Measurements from ENCODE around the gene TM4SF4. TPM values are rescaled to one million over a fixed set of nuclear protein-coding genes. Genes with fewer than 3 reads are reported as not detected.
A peak's percentile ranks its signal among the peaks of the same experiment; 100 is the strongest.

The TM4SF4 gene
- total RNA-seq, 2 donors from 2014 or later: 1.1 to 4.5 TPM

DNA sequence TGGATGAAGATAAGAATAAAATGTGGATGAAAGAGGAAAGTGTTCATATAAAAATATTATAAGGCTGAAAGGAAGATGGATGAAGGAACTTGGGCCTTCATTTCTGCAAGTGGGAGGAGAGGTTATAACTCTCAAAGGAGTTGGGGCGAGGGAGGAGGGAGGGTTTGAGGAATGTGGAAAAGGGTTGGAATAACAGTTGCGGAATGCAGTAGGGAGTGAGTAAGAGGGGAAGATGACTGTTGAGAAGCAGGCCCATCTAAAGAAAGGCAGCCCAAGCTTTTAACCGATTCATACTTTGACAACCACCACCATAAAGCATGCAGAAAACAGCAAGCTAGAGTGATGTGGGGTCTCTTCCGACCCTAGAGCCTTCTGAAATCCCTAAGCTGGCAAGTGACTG is 8.3 kb upstream of the TM4SF4 start:
- Histone ChIP-seq H3K4me3 (no peak overlapping the region), H3K4me1 (no peaks in the 10 kb centered on the region), H3K27ac (no peak overlapping the region), H3K36me3 (no peaks in the 10 kb centered on the region), H3K27me3 (no peaks in the 10 kb centered on the region), H3K9ac (ENCODE audit: low read depth in 2 of 2, low read length in 2 of 2) (no peak overlapping the region), H3K9me3 (no peaks in the 10 kb centered on the region)
- intact Hi-C loops (cut with DNase I): no loop called here
- TF ChIP-seq, protein P1, sequence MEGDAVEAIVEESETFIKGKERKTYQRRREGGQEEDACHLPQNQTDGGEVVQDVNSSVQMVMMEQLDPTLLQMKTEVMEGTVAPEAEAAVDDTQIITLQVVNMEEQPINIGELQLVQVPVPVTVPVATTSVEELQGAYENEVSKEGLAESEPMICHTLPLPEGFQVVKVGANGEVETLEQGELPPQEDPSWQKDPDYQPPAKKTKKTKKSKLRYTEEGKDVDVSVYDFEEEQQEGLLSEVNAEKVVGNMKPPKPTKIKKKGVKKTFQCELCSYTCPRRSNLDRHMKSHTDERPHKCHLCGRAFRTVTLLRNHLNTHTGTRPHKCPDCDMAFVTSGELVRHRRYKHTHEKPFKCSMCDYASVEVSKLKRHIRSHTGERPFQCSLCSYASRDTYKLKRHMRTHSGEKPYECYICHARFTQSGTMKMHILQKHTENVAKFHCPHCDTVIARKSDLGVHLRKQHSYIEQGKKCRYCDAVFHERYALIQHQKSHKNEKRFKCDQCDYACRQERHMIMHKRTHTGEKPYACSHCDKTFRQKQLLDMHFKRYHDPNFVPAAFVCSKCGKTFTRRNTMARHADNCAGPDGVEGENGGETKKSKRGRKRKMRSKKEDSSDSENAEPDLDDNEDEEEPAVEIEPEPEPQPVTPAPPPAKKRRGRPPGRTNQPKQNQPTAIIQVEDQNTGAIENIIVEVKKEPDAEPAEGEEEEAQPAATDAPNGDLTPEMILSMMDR (IDR thresholded peaks at IDR 0.05): no peak
- DNase-seq: no peak

DNA sequence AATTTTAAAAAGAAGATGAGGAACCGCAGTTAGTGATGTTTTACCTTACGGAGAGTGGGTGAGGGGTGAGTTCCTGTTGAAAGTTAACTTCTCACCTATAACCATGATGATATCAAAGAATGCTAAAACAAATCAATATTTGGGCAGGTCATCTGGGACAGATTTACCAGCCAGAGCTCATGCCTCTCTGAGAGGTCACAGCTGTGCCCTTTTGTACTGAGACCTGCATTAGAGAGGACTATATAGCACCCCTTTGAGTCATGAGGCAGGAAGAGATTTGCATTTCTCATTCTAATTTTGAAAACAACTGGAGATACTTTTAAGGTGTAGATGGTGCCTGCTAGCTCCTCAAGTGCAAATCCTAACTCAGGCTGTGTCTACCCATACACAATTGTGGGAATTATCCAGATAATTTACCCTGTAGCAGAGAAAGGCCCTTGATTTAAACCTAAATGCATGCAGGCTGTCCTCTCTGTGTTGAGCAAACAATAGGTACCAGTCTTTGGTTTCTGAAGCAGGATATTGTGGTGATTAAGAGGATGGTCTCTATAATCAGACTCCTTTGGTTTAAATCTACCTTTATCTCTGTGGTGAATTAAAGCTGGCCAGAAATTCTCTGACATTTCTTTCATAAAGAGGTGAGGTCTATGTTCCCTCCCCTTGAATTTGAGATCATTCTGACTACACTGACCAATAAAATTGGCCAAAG is 5.8 kb upstream of the TM4SF4 start:
- H3K27me3 ChIP-seq: no peaks in the 10 kb centered on the region
- no peak overlapping the region for H3K9ac ChIP-seq (ENCODE audit: low read depth in 2 of 2, low read length in 2 of 2)
- TF ChIP-seq, protein P1 (IDR thresholded peaks at IDR 0.05): no peak
- H3K9me3 ChIP-seq: no peaks in the 10 kb centered on the region
- no peaks in the 10 kb centered on the region for H3K36me3 ChIP-seq
- H3K4me3 ChIP-seq: no peak overlapping the region
- H3K4me1 ChIP-seq: peaks cover 13% of the 10 kb centered on the region
- intact Hi-C loops (cut with DNase I): no loop called here
- no peak for DNase-seq
- no peak overlapping the region for H3K27ac ChIP-seq

DNA sequence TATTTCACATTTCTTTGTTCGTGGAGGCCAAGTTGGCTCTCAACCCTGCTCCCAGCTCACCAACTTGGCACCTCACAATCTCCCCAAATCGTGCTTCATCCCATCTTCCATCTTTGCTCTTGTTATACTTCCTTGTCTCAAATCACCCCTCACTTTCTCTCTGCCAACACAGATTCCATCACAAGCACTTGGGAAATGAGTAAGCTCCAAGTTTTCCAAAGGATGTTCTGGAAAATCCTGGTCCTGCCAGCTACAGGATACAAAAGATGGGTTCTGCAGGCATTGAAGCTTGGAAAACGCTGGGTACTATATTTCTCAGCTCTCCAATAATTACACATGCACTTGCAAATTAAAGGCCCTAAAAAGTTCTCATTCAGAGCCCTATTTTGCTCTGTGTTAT is 4.1 kb upstream of the TM4SF4 start:
- H3K4me3 ChIP-seq: no peak overlapping the region
- H3K36me3 ChIP-seq: no peaks in the 10 kb centered on the region
- no peak for DNase-seq
- TF ChIP-seq, protein P1 (IDR thresholded peaks at IDR 0.05): no peak
- peaks cover 19% of the 10 kb centered on the region for H3K4me1 ChIP-seq
- no peak overlapping the region for H3K27ac ChIP-seq
- no peak overlapping the region for H3K9ac ChIP-seq (ENCODE audit: low read depth in 2 of 2, low read length in 2 of 2)
- H3K27me3 ChIP-seq: no peaks in the 10 kb centered on the region
- intact Hi-C loops (cut with DNase I): no loop called here
- H3K9me3 ChIP-seq: no peaks in the 10 kb centered on the region

DNA sequence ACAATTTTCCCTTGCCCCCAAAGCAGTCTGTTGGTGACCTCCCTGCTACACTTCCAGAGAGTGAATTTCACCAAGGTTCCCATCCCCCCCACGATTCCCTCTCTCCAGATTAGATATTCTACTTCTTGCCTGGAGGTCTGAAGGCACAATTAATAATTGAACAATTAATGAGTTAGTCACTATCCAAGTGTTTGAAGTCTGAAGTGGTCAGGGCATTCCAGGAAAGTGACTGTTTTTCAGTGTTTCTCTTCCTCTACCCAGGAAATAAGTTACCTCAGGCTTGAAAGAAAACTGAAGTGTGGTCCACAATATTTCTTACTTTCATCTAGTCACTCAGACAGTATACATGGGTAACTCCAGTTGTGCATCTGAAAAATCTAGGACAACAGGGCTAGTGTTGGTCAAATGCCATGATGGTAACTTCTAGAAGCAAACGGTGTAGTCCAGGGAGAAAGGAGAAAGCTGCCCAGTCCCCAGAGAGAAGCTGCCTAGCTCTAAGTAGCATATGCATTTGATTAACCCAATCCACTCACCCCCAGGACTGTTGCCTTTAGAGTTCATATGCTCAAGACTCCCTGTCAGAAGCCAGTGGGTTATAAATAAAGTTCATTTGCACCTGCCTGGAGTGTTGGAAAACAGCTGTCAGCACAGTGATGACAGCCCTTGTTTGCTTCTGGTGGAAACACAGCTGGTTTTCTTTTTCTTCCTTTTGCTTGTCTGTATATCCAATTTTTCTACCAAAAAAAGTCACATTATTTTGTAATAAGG is 2.3 kb upstream of the TM4SF4 start:
- TF ChIP-seq, protein P1 (IDR thresholded peaks at IDR 0.05): no peak
- Histone ChIP-seq H3K4me1 (peaks cover 19% of the 10 kb centered on the region), H3K27ac (no peak overlapping the region), H3K27me3 (no peaks in the 10 kb centered on the region), H3K9ac (ENCODE audit: low read depth in 2 of 2, low read length in 2 of 2) (no peak overlapping the region), H3K9me3 (no peaks in the 10 kb centered on the region), H3K36me3 (no peaks in the 10 kb centered on the region), H3K4me3 (no peak overlapping the region)
- no peak for DNase-seq
- intact Hi-C loops (cut with DNase I): no loop called here

DNA sequence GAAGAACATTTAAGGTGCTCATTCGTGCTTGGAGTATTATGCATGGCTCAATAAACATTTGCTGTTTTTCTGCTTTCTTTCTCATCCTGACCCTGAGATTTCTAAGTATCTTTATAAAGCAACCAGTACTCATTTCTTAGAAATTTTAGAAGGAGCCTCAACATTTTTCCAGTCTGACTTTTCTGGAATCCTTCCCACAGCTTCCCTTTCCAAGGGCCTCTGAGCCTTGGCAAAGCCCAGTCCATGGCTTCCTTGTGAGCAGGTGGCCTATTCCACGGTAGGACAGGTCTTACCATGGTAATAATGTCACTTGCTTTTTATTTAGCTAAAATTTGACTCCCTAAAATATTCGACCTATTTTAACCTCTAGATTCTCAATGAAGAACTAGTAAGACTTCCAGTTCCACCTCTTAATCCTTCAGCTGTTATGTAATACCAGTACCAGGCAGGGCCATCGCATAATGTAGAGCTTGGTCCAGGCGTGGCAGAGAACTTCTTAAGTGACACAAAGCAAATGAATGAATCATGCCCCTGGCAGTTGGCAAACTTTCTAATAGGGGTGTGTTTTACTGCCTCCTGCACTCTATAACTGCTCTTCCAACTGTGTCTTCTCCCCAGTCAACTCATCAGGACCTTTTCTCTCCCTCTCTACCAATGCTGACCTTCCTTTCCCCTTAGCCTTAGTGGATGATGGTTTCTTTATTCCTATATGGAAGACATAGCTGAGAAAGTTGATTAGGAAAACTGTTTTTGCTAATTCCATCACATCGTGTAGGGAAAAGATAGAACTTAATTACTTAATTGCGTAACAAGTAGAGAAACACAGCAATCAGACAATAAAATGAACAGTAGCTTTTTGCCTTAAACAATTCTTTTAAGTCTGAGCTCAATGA is 894 bp upstream of the TM4SF4 start:
- Histone ChIP-seq H3K4me1 (peaks cover 19% of the 10 kb centered on the region), H3K27me3 (no peaks in the 10 kb centered on the region), H3K4me3 (no peak overlapping the region), H3K9me3 (no peaks in the 10 kb centered on the region), H3K36me3 (no peaks in the 10 kb centered on the region), H3K9ac (ENCODE audit: low read depth in 2 of 2, low read length in 2 of 2) (no peak overlapping the region), H3K27ac (peak overlapping the region; percentile 12)
- intact Hi-C loops (cut with DNase I): no loop called here
- DNase-seq: peak; percentile 78
- TF ChIP-seq, protein P1 (IDR thresholded peaks at IDR 0.05): no peak
